Upper lobe of left lung (tissue), 6 donors: Measurements from ENCODE around the gene NINJ1. TPM values are rescaled to one million over a fixed set of nuclear protein-coding genes. Genes with fewer than 3 reads are reported as not detected.
A peak's percentile ranks its signal among the peaks of the same experiment; 100 is the strongest.

Source experiments
- ATAC-seq, 2 donors: fragments of 200-7000 bp; cut with Tn5 transposase; one replicate each; pipeline ENCODE4 v1.9.1; 2022; ENCODE audit warnings: mild to moderate bottlenecking in 2 of 2, moderate library complexity in 2 of 2; ENCODE audit not compliant: low FRiP score in 2 of 2
- DNase-seq, 2 donors: peaks; one replicate each; pipeline ENCODE4 v3.0.0-alpha.2; 2019 to 2020
- H3K27ac ChIP-seq, 4 donors: fragments of 200-600 bp; sonication (generic); one replicate each; pipeline ENCODE4 v1.5.1; 2016 to 2019
- H3K27me3 ChIP-seq, 4 donors: fragments of 200-600 bp; sonication (generic); one replicate each; pipeline ENCODE4 v1.5.1; 2017 to 2019
- H3K36me3 ChIP-seq, 4 donors: fragments of 200-600 bp; sonication (generic); one replicate each; pipeline ENCODE4 v1.5.1; 2016 to 2019
- H3K4me1 ChIP-seq, 4 donors: fragments of 200-600 bp; sonication (generic); one replicate each; pipeline ENCODE4 v1.5.1; 2018 to 2019
- H3K4me3 ChIP-seq, 4 donors: fragments of 200-600 bp; sonication (generic); one replicate each; pipeline ENCODE4 v1.5.1; 2017 to 2019; ENCODE audit warnings: mild to moderate bottlenecking in 2 of 4, moderate library complexity in 1 of 4
- H3K9me3 ChIP-seq, 4 donors: fragments of 200-600 bp; sonication (generic); one replicate each; pipeline ENCODE4 v1.5.1; 2018 to 2019
- EP300 ChIP-seq, 4 donors: sonication (generic); formaldehyde crosslinking; IDR thresholded peaks; one replicate each; pipeline ENCODE4 v1.5.1; 2017; ENCODE audit warnings: antibody characterized with exemption in 4 of 4, control low read depth in 2 of 4
- POLR2A ChIP-seq, 4 donors: fragments of 450-650 bp; IDR thresholded peaks; one replicate each; pipeline ENCODE4 v1.5.1; 2016 to 2017; ENCODE audit warnings: antibody characterized with exemption in 4 of 4, mild to moderate bottlenecking in 2 of 4
- POLR2AphosphoS5 ChIP-seq, 2 donors: sonication (generic); formaldehyde crosslinking; IDR thresholded peaks; one replicate each; pipeline ENCODE4 v1.5.1; 2017; ENCODE audit warnings: antibody characterized with exemption in 2 of 2
- WGBS, 2 donors: methylation state at CpG; one replicate each; pipeline ENCODE4 v1.1.5; 2017 to 2018; 5-methylcytosine and 5-hydroxymethylcytosine counted together
- total RNA-seq, 6 donors: library from RNA; depleted of rRNA in 4 of 6; stranded (reverse); fragments of >200 nt in 4 of 6; gene quantifications; one replicate each; pipeline versions ENCODE4 v1.1.0 to v1.2.1, GENCODE V29; 2016 to 2021
- TF ChIP-seq, protein P1 (sequence below), 6 experiments: fragments of 450-650 bp in 4 of 6; fragments of 200-600 bp in 2 of 6; sonication (generic) in 2 of 6; IDR thresholded peaks; one replicate each; pipeline ENCODE4 v1.5.1; 2016 to 2019; ENCODE audit warnings: antibody characterized with exemption in 6 of 6
- donor health status: DM: no; HTN: no; CAD: no; lungs with moderate emphysema.
- donor health status: DM: no; HTN: yes; CAD: no; lungs with severe emphysema.

The NINJ1 gene
- total RNA-seq, 6 donors from 2014 or later = 35.6 to 83.9 (median 56.8) TPM

GRCh38 chr9:93126151-93126781 lies 7.8 kb downstream of the NINJ1 start:
- no peaks in the 10 kb centered on the region for H3K27me3 ChIP-seq
- no peak overlapping the region for H3K4me3 ChIP-seq
- WGBS, 2 donors = 86 to 90% methylated on average over 18 to 23 of the region's 23 CpGs
- peak in 1 of 2 donors; percentile 64 for DNase-seq
- H3K27ac ChIP-seq = peak overlapping the region; percentile 63 to 99 (median 87)
- H3K9me3 ChIP-seq = no peaks in the 10 kb centered on the region
- ATAC-seq = no peak
- peaks cover 11 to 49% (median 38%) of the 10 kb centered on the region in 4 donors for H3K36me3 ChIP-seq
- peaks cover 52 to 57% (median 53%) of the 10 kb centered on the region in 4 donors for H3K4me1 ChIP-seq
- TF ChIP-seq, protein P1, sequence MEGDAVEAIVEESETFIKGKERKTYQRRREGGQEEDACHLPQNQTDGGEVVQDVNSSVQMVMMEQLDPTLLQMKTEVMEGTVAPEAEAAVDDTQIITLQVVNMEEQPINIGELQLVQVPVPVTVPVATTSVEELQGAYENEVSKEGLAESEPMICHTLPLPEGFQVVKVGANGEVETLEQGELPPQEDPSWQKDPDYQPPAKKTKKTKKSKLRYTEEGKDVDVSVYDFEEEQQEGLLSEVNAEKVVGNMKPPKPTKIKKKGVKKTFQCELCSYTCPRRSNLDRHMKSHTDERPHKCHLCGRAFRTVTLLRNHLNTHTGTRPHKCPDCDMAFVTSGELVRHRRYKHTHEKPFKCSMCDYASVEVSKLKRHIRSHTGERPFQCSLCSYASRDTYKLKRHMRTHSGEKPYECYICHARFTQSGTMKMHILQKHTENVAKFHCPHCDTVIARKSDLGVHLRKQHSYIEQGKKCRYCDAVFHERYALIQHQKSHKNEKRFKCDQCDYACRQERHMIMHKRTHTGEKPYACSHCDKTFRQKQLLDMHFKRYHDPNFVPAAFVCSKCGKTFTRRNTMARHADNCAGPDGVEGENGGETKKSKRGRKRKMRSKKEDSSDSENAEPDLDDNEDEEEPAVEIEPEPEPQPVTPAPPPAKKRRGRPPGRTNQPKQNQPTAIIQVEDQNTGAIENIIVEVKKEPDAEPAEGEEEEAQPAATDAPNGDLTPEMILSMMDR (IDR thresholded peaks at IDR 0.05) = no peak
- TF ChIP-seq POLR2A (IDR thresholded peaks at IDR 0.05) (no peak), EP300 (IDR thresholded peaks at IDR 0.05) (no peak), POLR2AphosphoS5 (IDR thresholded peaks at IDR 0.05) (no peak)

GRCh38 chr9:93125331-93125894 lies 8.6 kb downstream of the NINJ1 start:
- Histone ChIP-seq H3K4me1 (peaks cover 51 to 57% (median 53%) of the 10 kb centered on the region in 4 donors), H3K27ac (no peak overlapping the region), H3K4me3 (no peak overlapping the region), H3K27me3 (no peaks in the 10 kb centered on the region), H3K9me3 (no peaks in the 10 kb centered on the region), H3K36me3 (peaks cover 11 to 54% (median 43%) of the 10 kb centered on the region in 4 donors)
- 94 to 96% methylated on average over 8 to 10 of the region's 10 CpGs for WGBS, 2 donors
- ATAC-seq (no peak), DNase-seq (no peak)
- TF ChIP-seq POLR2AphosphoS5 (IDR thresholded peaks at IDR 0.05) = no peak
- TF ChIP-seq, protein P1 (IDR thresholded peaks at IDR 0.05) = no peak
- no peak for TF ChIP-seq POLR2A (IDR thresholded peaks at IDR 0.05)

DNA sequence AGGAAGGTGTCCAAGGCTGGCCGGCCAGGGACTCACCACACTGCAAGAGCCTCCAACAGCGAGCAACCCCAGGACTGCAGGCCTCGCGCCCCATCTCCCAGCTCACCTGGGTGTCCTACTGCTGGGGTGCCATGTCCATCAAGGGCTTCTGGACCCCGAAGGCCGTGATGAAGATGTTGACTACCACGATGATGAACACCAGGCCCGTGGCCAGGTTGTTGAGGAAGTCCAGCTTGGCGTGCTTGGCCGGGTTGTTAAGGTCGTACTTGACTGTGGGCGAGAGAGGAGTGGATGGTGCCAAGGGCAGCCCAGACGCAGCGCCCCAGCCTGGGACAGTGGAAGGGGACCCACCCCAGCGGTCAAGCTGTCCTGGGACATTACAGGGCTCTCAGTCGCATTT lies 9.3 kb downstream of the NINJ1 start:
- DNase-seq (peak in 1 of 2 donors; percentile 44), ATAC-seq (no peak)
- Histone ChIP-seq H3K27me3 (no peaks in the 10 kb centered on the region), H3K4me3 (no peak overlapping the region), H3K27ac (no peak overlapping the region), H3K4me1 (peaks cover 51 to 57% (median 53%) of the 10 kb centered on the region in 4 donors), H3K36me3 (peaks cover 11 to 54% (median 43%) of the 10 kb centered on the region in 4 donors), H3K9me3 (no peaks in the 10 kb centered on the region)
- TF ChIP-seq POLR2A (IDR thresholded peaks at IDR 0.05) = no peak
- no peak for TF ChIP-seq POLR2AphosphoS5 (IDR thresholded peaks at IDR 0.05)
- TF ChIP-seq, protein P1 (IDR thresholded peaks at IDR 0.05) = no peak
- 91 to 97% methylated on average over 11 to 15 of the region's 16 CpGs for WGBS, 2 donors

DNA sequence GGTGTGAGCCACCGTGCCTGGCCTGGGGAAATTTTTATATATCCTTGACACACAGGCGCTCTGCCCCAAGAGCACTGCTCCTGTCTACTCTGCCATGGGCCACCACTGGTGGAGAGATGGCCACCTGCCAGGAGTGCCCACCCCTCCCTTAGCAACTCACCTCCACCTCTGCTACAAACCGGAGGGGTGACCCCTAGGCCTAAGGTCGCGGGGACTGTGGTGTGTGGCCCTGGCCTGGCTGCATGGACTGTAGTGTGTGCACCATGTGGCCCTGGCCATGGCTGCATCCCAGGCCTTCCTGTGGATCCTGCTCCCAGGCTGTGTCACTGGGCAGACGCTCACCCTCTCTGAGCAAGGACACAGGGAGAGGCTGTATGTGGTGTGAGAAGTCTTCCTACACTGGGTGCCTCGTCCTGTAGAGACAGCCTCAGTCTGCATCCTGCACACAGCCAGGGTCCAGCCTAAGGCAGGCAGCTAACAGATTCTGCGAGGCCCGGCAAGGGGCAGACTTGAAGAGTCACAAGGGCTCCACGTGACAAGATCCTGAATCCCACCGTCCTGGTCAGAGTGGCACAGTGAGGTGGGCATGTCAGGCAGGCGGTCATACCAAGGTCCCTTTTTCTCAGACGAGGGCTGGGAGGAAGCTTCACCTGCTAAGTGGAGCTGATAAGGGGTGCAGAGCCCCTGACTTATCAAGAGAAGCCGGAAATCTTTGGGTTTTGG lies 10.3 kb downstream of the NINJ1 start:
- Histone ChIP-seq H3K9me3 (no peaks in the 10 kb centered on the region), H3K27me3 (no peaks in the 10 kb centered on the region), H3K27ac (no peak overlapping the region), H3K36me3 (peaks cover 11 to 54% (median 43%) of the 10 kb centered on the region in 4 donors), H3K4me1 (peaks cover 47 to 55% (median 50%) of the 10 kb centered on the region in 4 donors), H3K4me3 (no peak overlapping the region)
- TF ChIP-seq POLR2A (IDR thresholded peaks at IDR 0.05) (no peak), EP300 (IDR thresholded peaks at IDR 0.05) (no peak), POLR2AphosphoS5 (IDR thresholded peaks at IDR 0.05) (no peak)
- TF ChIP-seq, protein P1 (IDR thresholded peaks at IDR 0.05) = no peak
- WGBS, 2 donors = 69 to 83% methylated on average over 3 to 14 of the region's 14 CpGs
- ATAC-seq = no peak
- peak in 1 of 2 donors; percentile 39 for DNase-seq
